Frontal cortex (tissue), 4 donors: ENCODE measurements around the gene TMEM214. TPM values are rescaled to one million over a fixed set of nuclear protein-coding genes. Genes with fewer than 3 reads are reported as not detected.

Source experiments
- DNase-seq, 2 donors: peaks; one replicate each; pipeline ENCODE4 v3.0.0; 2012; ENCODE audit warnings: low spot score in 2 of 2
- FAIRE-seq: peaks from 2 replicates; lab custom pipeline; 2012; peaks lifted over from hg19 to GRCh38; lab: Jason Lieb, UNC
- total RNA-seq: library from RNA; depleted of rRNA; stranded (reverse); fragments of >200 nt; gene quantifications from one replicate; pipeline ENCODE4 v1.2.3, GENCODE V29; 2014
- donor health status: control.
- donor health status: control.
- donor health status: control.

TMEM214 gene
- total RNA-seq, 1 donor from 2014 or later: 7.7 TPM

GRCh38 chr2:27038012-27038411 is 5.2 kb downstream of the TMEM214 start:
- DNase-seq: no peak
- no peak for FAIRE-seq

- FAIRE-seq: no peak
- DNase-seq: no peak
Observed at GRCh38 chr2:27038631-27039339, 6.0 kb downstream of the TMEM214 start.

GRCh38 chr2:27039426-27039825 is 6.7 kb downstream of the TMEM214 start:
- FAIRE-seq (no peak), DNase-seq (no peak)

GRCh38 chr2:27039871-27040270 is 7.1 kb downstream of the TMEM214 start:
- no peak for DNase-seq
- FAIRE-seq: no peak

GRCh38 chr2:27040282-27040681 is 7.5 kb downstream of the TMEM214 start:
- DNase-seq (no peak), FAIRE-seq (no peak)

GRCh38 chr2:27041752-27042151 is 9.0 kb downstream of the TMEM214 start:
- DNase-seq (peak in 1 of 2 donors; percentile 40), FAIRE-seq (no peak)

GRCh38 chr2:27042159-27042661 is 9.4 kb downstream of the TMEM214 start:
- DNase-seq (no peak), FAIRE-seq (no peak)

GRCh38 chr2:27042985-27043634 is 10.3 kb downstream of the TMEM214 start:
- DNase-seq: no peak
- no peak for FAIRE-seq

GRCh38 chr2:27049422-27050280 is 16.9 kb downstream of the TMEM214 start:
- DNase-seq: peak in 1 of 2 donors; percentile 65
- FAIRE-seq: no peak

- DNase-seq (peak; percentile 86 to 93), FAIRE-seq (no peak)
Observed at GRCh38 chr2:27050281-27050995, 17.7 kb downstream of the TMEM214 start.

- FAIRE-seq: no peak
Observed at GRCh38 chr2:27050996-27051901, 18.5 kb downstream of the TMEM214 start, which contains the start of gene AGBL5. Gene AGBL5 (plus strand): TSS chr2:27051668. CDS start chr2:27052959, 1,291 bp downstream.

GRCh38 chr2:27051902-27052645 is 19.3 kb downstream of the TMEM214 start:
- no peak for FAIRE-seq
- DNase-seq: peak in 1 of 2 donors; percentile 40

More at GRCh38 chr2:27050996-27051901, 18.5 kb downstream of the TMEM214 start, which contains the start of gene AGBL5:
- DNase-seq: peak; percentile 93 to 95

GRCh38 chr2:27053321-27053720 is 20.6 kb downstream of the TMEM214 start:
- FAIRE-seq: no peak
- no peak for DNase-seq

GRCh38 chr2:27053776-27054175 is 21.0 kb downstream of the TMEM214 start:
- DNase-seq: no peak
- no peak for FAIRE-seq

- no peak for FAIRE-seq
- no peak for DNase-seq
Observed at GRCh38 chr2:27054721-27055120, 22.0 kb downstream of the TMEM214 start.

- FAIRE-seq (no peak), DNase-seq (no peak)
Observed at GRCh38 chr2:27057184-27057583, 24.4 kb downstream of the TMEM214 start.

- FAIRE-seq (no peak), DNase-seq (no peak)
Observed at GRCh38 chr2:27058210-27058609, 25.4 kb downstream of the TMEM214 start.
